OCI-LY1 (cell line): ENCODE measurements around the gene ST7.

Experiments used
- CTCF ChIP-seq: fragments of 200-600 bp; sonication (generic), shearing (Covaris generic); IDR thresholded peaks from 2 replicates; pipeline ENCODE4 v1.5.1; 2017; ENCODE audit warnings: mild to moderate bottlenecking, antibody characterized with exemption, low read length, moderate library complexity, mixed read lengths
- EZH2 ChIP-seq: fragments of 200-600 bp; sonication (generic), shearing (Covaris generic); IDR thresholded peaks from 2 replicates; pipeline ENCODE4 v1.8.0; 2017; ENCODE audit warnings: borderline replicate concordance, mixed run types, mild to moderate bottlenecking, antibody characterized with exemption, low read length, moderate library complexity, mixed read lengths

DNA sequence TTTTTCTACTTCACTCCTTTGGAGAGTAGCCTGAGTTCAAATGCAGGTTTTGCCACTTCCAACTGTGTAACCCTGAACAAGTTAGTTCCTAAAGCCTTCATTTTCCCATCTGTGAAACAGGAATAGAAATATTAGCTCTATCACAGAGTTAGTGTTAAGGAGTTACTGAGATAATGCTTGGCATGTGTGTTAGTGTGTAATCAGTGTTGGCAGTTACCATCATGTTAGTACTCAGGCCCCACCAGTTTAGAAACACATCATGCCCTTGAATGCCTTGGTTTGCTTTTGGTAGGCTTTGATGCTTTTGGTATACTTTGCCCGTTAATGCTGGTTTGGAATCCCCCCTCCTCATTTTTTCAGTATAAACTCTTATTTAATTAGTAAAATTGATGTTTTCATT, 249.9 kb downstream of the ST7 start:
- TF ChIP-seq CTCF (no peak), EZH2 (no peak)
